Tibial artery (tissue), 4 donors: Measurements from ENCODE around the gene SELENOH.
"Not testable (repeated sequence)": the region's sequence is repeated elsewhere in the genome, so short reads cannot be mapped to it uniquely, and the experiment has no call there.

Experiments used
- DNase-seq, 2 donors: peaks; one replicate each; pipeline ENCODE4 v3.0.0-alpha.2; 2019
- H3K27ac ChIP-seq, 2 donors: fragments of 200-600 bp; sonication (generic) in 1 of 2; 1 replicate in 1 of 2; 2 replicates in 1 of 2; pipeline ENCODE4 v1.5.1; 2018 to 2019; ENCODE audit warnings: mild to moderate bottlenecking in 1 of 2
- H3K27me3 ChIP-seq, 2 donors: fragments of 200-600 bp; sonication (generic) in 1 of 2; one replicate each; pipeline versions ENCODE4 v1.5.1 to v1.6.0; 2016 to 2019
- H3K36me3 ChIP-seq, 3 donors: fragments of 200-600 bp; sonication (generic) in 2 of 3; one replicate each; pipeline ENCODE4 v1.5.1; 2016 to 2019; ENCODE audit warnings: mild to moderate bottlenecking in 2 of 3
- H3K4me1 ChIP-seq, 4 donors: fragments of 200-600 bp; sonication (generic) in 2 of 4; 1 replicate in 3 of 4; 2 replicates in 1 of 4; pipeline ENCODE4 v1.5.1; 2016 to 2019
- H3K4me3 ChIP-seq, 2 donors: fragments of 200-600 bp; sonication (generic) in 1 of 2; 1 replicate in 1 of 2; 2 replicates in 1 of 2; pipeline ENCODE4 v1.5.1; 2018 to 2019; ENCODE audit warnings: mild to moderate bottlenecking in 2 of 2
- H3K9me3 ChIP-seq, 3 donors: fragments of 200-600 bp; sonication (generic) in 1 of 3; one replicate each; pipeline ENCODE4 v1.5.1; 2016 to 2019
- intact Hi-C: fragments of 100-400 bp; cut with DNase I; formaldehyde crosslinking; loops from one replicate; pipeline ENCODE4 v1.15.0; 2023; ENCODE audit warnings: low total_unique reads
- TF ChIP-seq, protein P1 (sequence below), 2 experiments: fragments of 200-600 bp in 1 of 2; fragments of 450-650 bp in 1 of 2; IDR thresholded peaks; one replicate each; pipeline ENCODE4 v1.5.1; 2017 to 2019; ENCODE audit warnings: antibody characterized with exemption in 2 of 2, mild to moderate bottlenecking in 1 of 2, moderate library complexity in 1 of 2

Gene SELENOH

DNA sequence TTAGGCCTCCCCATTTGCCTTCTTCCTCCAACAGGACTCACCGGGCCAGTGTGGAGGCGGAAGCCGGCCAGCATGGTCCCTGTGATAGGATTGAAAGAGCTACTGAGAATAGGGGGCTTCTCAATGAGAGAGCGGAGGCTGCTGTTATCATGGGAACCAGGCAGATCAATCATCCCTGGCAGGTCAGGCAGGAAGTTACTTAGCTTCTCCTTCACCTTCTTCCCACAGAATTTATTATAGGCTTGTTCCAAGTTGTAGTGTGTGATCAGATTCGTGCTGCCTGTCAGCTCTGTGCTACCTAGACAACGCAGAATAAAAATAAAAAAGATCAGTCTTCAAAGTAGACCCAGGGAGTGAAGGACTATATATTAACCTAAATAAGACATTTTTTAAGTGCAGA lies 36.4 kb upstream of the SELENOH start:
- H3K27me3 ChIP-seq: no peaks in the 10 kb centered on the region
- H3K4me3 ChIP-seq: no peak overlapping the region
- peaks cover 0 to 7% (median 1%) of the 10 kb centered on the region in 4 donors for H3K4me1 ChIP-seq
- TF ChIP-seq, protein P1, sequence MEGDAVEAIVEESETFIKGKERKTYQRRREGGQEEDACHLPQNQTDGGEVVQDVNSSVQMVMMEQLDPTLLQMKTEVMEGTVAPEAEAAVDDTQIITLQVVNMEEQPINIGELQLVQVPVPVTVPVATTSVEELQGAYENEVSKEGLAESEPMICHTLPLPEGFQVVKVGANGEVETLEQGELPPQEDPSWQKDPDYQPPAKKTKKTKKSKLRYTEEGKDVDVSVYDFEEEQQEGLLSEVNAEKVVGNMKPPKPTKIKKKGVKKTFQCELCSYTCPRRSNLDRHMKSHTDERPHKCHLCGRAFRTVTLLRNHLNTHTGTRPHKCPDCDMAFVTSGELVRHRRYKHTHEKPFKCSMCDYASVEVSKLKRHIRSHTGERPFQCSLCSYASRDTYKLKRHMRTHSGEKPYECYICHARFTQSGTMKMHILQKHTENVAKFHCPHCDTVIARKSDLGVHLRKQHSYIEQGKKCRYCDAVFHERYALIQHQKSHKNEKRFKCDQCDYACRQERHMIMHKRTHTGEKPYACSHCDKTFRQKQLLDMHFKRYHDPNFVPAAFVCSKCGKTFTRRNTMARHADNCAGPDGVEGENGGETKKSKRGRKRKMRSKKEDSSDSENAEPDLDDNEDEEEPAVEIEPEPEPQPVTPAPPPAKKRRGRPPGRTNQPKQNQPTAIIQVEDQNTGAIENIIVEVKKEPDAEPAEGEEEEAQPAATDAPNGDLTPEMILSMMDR (IDR thresholded peaks at IDR 0.05): no peak
- no peak overlapping the region for H3K27ac ChIP-seq
- no peaks in the 10 kb centered on the region for H3K9me3 ChIP-seq
- intact Hi-C loops: loop anchor here (10.0 kb wide), 1 partner anchor 100 kb away; no protein-coding TSS in a partner anchor
- peaks cover 34 to 58% (median 41%) of the 10 kb centered on the region in 3 donors for H3K36me3 ChIP-seq
- no peak for DNase-seq

DNA sequence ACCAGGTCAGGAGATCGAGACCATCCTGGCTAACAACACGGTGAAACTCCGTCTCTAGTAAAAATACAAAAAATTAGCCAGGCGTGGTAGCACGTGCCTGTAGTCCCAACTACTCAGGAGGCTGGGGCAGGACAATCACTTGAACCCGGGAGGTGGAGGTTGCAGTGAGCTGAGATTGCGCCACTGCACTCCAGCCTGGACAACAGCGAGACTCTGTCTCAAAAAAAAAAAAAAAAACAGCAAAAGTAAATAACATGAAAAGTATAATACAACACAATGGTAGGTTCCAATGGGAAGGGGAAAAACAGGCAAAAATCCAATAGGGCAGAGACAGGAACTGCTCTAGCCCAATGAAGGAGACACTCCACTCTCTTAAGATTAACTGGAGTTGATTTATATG lies 35.9 kb upstream of the SELENOH start:
- H3K27me3 ChIP-seq, H3K4me3 ChIP-seq, DNase-seq, H3K9me3 ChIP-seq, H3K27ac ChIP-seq: not testable (repeated sequence)
- Histone ChIP-seq H3K36me3 (peaks cover 30 to 53% (median 37%) of the 10 kb centered on the region in 3 donors), H3K4me1 (peaks cover 0 to 10% (median 4%) of the 10 kb centered on the region in 4 donors)
- intact Hi-C loops: loop anchor here (10.0 kb wide), 1 partner anchor 99 kb away; no protein-coding TSS in a partner anchor

DNA sequence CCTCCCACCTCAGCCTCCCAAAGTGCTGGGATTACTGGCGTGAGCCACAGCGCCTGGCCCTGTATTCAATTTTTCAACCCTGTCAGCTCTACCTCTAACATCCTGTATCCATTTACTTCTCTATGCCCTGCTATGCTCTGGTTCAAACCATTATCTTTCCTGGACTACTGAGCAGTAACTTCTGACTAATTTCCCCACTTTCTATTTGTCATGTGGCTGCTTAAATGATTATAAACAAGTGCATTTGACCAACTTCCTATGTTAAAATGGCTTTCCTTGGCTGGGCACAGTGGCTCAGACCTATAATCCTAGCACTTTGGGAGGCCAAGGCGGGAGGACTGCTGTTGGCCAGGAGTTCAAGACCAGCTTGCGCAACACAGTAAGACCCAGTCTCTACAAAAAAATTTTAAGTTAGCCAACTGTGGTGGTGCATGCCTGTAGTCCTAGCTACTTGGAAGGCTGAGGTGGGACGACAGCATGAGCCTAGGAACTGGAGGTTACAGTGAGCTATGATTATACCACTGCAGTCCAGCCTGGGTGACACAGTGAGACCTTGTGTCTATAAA lies 31.4 kb upstream of the SELENOH start:
- DNase-seq: no peak
- no peaks in the 10 kb centered on the region for H3K27me3 ChIP-seq
- TF ChIP-seq, protein P1 (IDR thresholded peaks at IDR 0.05): no peak
- H3K4me1 ChIP-seq: peaks cover 0 to 43% (median 31%) of the 10 kb centered on the region in 4 donors
- intact Hi-C loops: loop anchor here (10.0 kb wide), 2 partner anchors 45 to 95 kb away; partner anchors contain the start of gene ZDHHC5
- H3K27ac ChIP-seq: no peak overlapping the region
- peaks cover 1 to 17% (median 3%) of the 10 kb centered on the region in 3 donors for H3K36me3 ChIP-seq
- H3K4me3 ChIP-seq: no peak overlapping the region
- no peaks in the 10 kb centered on the region for H3K9me3 ChIP-seq

DNA sequence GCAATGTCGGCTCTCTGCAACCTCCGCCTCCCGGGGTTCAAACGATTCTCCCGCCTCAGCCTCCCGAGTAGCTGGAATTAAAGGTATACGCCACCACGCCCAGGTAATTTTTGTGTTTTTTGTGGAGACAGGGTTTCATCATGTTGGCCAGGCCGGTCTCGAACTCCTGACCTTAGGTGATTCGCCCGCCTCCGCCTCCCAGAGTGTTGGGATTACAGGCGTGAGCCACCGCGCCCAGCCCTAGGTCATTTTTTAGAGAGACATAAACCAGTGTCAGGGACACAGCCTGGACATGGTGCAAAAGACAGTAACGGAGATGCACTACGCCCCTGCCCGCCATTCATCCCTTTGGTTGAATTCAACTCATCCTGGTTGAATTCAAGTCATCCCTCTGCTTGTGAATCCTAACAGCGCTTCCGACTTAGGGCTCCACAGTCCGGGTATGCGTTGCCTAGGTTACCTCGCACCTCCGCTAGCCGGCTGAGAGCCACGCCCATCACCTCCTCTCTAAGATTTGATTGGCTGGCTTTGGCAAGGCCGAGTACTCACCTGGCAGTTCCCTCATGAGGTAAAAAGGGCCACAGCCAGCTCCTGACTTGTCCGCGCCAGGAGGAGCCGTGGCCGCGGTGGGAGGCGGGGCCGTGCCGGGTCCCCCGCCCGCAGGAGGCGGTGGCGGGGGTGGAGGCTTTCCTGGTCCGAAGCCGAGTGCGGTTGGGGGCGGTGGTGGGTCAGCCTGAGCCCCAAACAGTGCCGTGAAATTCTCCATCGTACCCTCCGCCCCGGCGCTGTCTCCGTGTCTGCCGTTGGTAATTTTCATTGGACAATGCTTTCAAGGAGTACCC lies 29.7 kb upstream of the SELENOH start, which contains the start of gene MED19:
Gene MED19, minus strand, starts transcription at position 802 of the 842 bp plus-strand sequence. Its CDS starts 36 bp downstream, at position 766.
- peak in 1 of 2 donors; percentile 43 for DNase-seq
- Histone ChIP-seq H3K9me3 (no peaks in the 10 kb centered on the region), H3K36me3 (no peaks in the 10 kb centered on the region), H3K4me3 (peak within 1 kb of the TSS; percentile 88 to 93), H3K27ac (peak within 1 kb of the TSS; percentile 78 to 86), H3K4me1 (peaks cover 0 to 46% (median 31%) of the 10 kb centered on the region in 4 donors), H3K27me3 (no peaks in the 10 kb centered on the region)
- TF ChIP-seq, protein P1 (IDR thresholded peaks at IDR 0.05): peak in 1 of 2 experiments; percentile 13
- intact Hi-C loops: loop anchor here (10.0 kb wide), 1 partner anchor 47 kb away; the partner anchor contains the start of gene ZDHHC5

DNA sequence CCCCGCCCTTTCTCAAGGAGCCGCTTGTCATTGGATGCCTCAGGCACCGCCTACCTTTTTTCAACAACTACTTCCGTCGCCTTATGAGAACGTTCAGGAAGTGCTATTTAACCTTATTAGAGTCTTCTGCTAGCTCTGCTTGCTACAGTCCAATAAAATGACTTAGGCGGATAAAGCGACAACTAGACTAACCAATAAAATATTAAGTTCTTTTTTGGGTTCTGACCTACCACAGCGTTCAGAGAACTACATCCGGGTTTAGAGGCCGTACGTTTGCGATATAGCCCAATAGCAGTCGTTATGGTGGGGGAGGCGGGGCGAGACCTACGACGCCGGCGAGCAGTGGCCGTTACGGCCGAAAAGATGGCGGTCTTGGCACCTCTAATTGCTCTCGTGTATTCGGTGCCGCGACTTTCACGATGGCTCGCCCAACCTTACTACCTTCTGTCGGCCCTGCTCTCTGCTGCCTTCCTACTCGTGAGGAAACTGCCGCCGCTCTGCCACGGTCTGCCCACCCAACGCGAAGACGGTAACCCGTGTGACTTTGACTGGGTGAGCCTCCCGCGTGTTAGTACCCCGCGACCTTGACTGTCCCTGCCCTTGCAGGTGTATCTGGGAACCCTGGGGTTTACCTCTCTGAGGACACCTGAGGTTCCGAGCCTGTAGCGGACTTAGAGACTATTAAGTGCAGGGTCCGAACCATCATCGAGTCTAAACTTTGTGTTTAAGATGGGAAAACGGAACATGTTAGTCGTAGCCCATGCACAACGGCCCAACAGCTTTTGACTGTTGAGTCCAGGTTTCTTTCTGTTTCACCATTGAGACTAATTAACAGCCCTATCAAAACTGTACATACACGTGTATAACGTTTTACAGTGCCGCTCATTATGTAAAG lies 28.8 kb upstream of the SELENOH start, which contains the start of gene TMX2:
Gene TMX2, plus strand, starts transcription at position 338 of the 895 bp plus-strand sequence. Its CDS starts 26 bp downstream, at position 364.
- Histone ChIP-seq H3K4me1 (peaks cover 0 to 46% (median 31%) of the 10 kb centered on the region in 4 donors), H3K9me3 (no peaks in the 10 kb centered on the region), H3K36me3 (no peaks in the 10 kb centered on the region), H3K27ac (peak within 1 kb of the TSS; percentile 78 to 86), H3K27me3 (no peaks in the 10 kb centered on the region), H3K4me3 (peak within 1 kb of the TSS; percentile 88 to 93)
- intact Hi-C loops: loop anchor here (10.0 kb wide), 1 partner anchor 48 kb away; the partner anchor contains the start of gene ZDHHC5
- DNase-seq: peak; percentile 94 to 96
- TF ChIP-seq, protein P1 (IDR thresholded peaks at IDR 0.05): no peak
